Suprapubic skin (tissue), 3 donors: ENCODE results near the gene LARGE1.

Source experiments
- CTCF ChIP-seq, 2 donors: fragments of 200-600 bp in 1 of 2; fragments of 450-650 bp in 1 of 2; sonication (generic) in 1 of 2; IDR thresholded peaks; one replicate each; pipeline ENCODE4 v1.5.1; 2016 to 2019; ENCODE audit warnings: antibody characterized with exemption in 2 of 2, mild to moderate bottlenecking in 1 of 2, moderate library complexity in 1 of 2
- EP300 ChIP-seq: sonication (generic); formaldehyde crosslinking; IDR thresholded peaks from one replicate; pipeline ENCODE4 v1.6.1; 2017; ENCODE audit warnings: antibody characterized with exemption
- POLR2A ChIP-seq, 2 donors: fragments of 450-650 bp; IDR thresholded peaks; one replicate each; pipeline ENCODE4 v1.6.1; 2017; ENCODE audit warnings: antibody characterized with exemption in 2 of 2, mild to moderate bottlenecking in 2 of 2, moderate library complexity in 2 of 2

GRCh38 chr22:33758961-33759360, 161.3 kb downstream of the LARGE1 start:
- no peak for TF ChIP-seq CTCF (IDR thresholded peaks at IDR 0.05)
- TF ChIP-seq POLR2A (IDR thresholded peaks at IDR 0.05): no peak
- no peak for TF ChIP-seq EP300
